GM12873 (cell line): ENCODE data around the gene MBD2.

Source experiments
- TF ChIP-seq, protein P1 (sequence below): IDR thresholded peaks from 2 replicates; pipeline ENCODE4 v1.5.1; 2012; ENCODE audit warnings: low read depth, mild to moderate bottlenecking, moderate library complexity, low read length, control low read depth; ENCODE audit not compliant: insufficient read depth; ENCODE audit errors: missing control alignments

Gene MBD2

GRCh38 chr18:54147439-54147838 is 77.0 kb downstream of the MBD2 start:
- TF ChIP-seq, protein P1, sequence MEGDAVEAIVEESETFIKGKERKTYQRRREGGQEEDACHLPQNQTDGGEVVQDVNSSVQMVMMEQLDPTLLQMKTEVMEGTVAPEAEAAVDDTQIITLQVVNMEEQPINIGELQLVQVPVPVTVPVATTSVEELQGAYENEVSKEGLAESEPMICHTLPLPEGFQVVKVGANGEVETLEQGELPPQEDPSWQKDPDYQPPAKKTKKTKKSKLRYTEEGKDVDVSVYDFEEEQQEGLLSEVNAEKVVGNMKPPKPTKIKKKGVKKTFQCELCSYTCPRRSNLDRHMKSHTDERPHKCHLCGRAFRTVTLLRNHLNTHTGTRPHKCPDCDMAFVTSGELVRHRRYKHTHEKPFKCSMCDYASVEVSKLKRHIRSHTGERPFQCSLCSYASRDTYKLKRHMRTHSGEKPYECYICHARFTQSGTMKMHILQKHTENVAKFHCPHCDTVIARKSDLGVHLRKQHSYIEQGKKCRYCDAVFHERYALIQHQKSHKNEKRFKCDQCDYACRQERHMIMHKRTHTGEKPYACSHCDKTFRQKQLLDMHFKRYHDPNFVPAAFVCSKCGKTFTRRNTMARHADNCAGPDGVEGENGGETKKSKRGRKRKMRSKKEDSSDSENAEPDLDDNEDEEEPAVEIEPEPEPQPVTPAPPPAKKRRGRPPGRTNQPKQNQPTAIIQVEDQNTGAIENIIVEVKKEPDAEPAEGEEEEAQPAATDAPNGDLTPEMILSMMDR: no peak

- TF ChIP-seq, protein P1: no peak
Measured at GRCh38 chr18:54141041-54141608, 83.3 kb downstream of the MBD2 start.

GRCh38 chr18:54140641-54141040 is 83.8 kb downstream of the MBD2 start:
- TF ChIP-seq, protein P1: no peak

DNA sequence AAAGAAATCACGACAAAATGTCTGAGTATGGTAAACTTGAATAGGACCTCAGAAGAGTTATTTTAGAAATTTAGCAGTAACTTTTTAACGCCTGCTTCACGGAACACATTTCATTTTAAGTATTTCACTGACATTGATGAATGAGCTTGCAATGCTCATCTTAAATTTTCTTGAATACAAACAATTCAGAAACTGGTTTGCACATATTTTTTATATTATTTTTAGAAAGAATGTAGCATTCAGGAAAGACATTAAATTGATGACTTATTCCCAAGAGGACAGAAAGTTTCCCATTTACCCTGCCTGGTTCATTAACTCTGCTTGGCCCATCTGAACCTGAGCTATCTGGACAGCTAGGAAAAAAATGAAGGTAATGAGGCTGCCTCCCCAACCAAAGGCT is 89.3 kb downstream of the MBD2 start:
- TF ChIP-seq, protein P1: no peak

GRCh38 chr18:54134053-54134452 is 90.4 kb downstream of the MBD2 start:
- TF ChIP-seq, protein P1: no peak

- TF ChIP-seq, protein P1: no peak
Measured at GRCh38 chr18:54130631-54131030, 93.8 kb downstream of the MBD2 start.

- TF ChIP-seq, protein P1: no peak
Measured at GRCh38 chr18:54130177-54130576, 94.3 kb downstream of the MBD2 start.

GRCh38 chr18:54129448-54130067 is 94.9 kb downstream of the MBD2 start:
- TF ChIP-seq, protein P1: no peak
